Measurements from ENCODE around the gene PITX3. TPM values are rescaled to one million over a fixed set of nuclear protein-coding genes. Genes with fewer than 3 reads are reported as not detected.

Gene PITX3
- total and polyA plus RNA-seq, 2 donors (not counting 3 experiments of a cell fraction or from before 2014, with no cell fraction given): not detected

GRCh38 chr10:102287538-102287937, 46.2 kb upstream of the PITX3 start:
- no peaks in the 10 kb centered on the region for H3K27me3 ChIP-seq (ENCODE audit: control insufficient read depth in 2 of 2, insufficient read depth in 2 of 2, low read length in 2 of 2)
- dilution Hi-C loops (cut with MboI; ENCODE audit: extremely low pct_ligation_motif_present, low sequenced_read_pairs): no loop called here
- ChIA-PET POLR2A (no interaction called here), CTCF (interaction anchor here (1.2 kb wide), 1 partner anchor 65 kb away, joined by 3 read pairs; no protein-coding TSS in a partner anchor)
- no peaks in the 10 kb centered on the region for H3K9me3 ChIP-seq (replicated peaks; ENCODE audit: control insufficient read depth, insufficient read depth, low read length)
- intact Hi-C loops (cut with micrococcal nuclease): no loop called here
- no peak for DNase-seq (ENCODE audit: low read depth, low spot score)
- H3K9ac ChIP-seq (replicated peaks; ENCODE audit: extremely low read depth, insufficient read depth, low read length): no peak overlapping the region
- BruUV-seq (replicated peaks): no TSS peak
- peaks cover 48% of the 10 kb centered on the region for H3K79me2 ChIP-seq (ENCODE audit: control insufficient read depth, insufficient read depth, low read length)
- no peak overlapping the region for H3K4me2 ChIP-seq (ENCODE audit: insufficient read depth, low read length)
- H4K20me1 ChIP-seq (replicated peaks; ENCODE audit: control insufficient read depth, extremely low read depth, insufficient read depth, low read length): peaks cover 7% of the 10 kb centered on the region
- H3K27ac ChIP-seq (ENCODE audit: insufficient read depth, low read depth, low read length): no peak overlapping the region
- H3K36me3 ChIP-seq (ENCODE audit: control insufficient read depth in 2 of 2, extremely low read depth in 1 of 2, insufficient read depth in 2 of 2, low read length in 2 of 2): no peaks in the 10 kb centered on the region
- H3K9me1 ChIP-seq (replicated peaks; ENCODE audit: control insufficient read depth, extremely low read depth, insufficient read depth, low read length): no peaks in the 10 kb centered on the region
- no peak for TF ChIP-seq MYC (IDR thresholded peaks at IDR 0.05; ENCODE audit: low read depth, low read length)
- no peak for TF ChIP-seq MAX (IDR thresholded peaks at IDR 0.05; ENCODE audit: insufficient read depth, insufficient read length)
- TF ChIP-seq POLR2A (IDR thresholded peaks at IDR 0.05; ENCODE audit: low read depth, low read length): no peak
- no peak for TF ChIP-seq JUN (IDR thresholded peaks at IDR 0.05; ENCODE audit: borderline replicate concordance, insufficient read depth, insufficient read length, low read depth)
- TF ChIP-seq FOS (IDR thresholded peaks at IDR 0.05; ENCODE audit: borderline replicate concordance, insufficient read depth, low read length): no peak
- no peak for TF ChIP-seq GATA2 (IDR thresholded peaks at IDR 0.05; ENCODE audit: insufficient read depth, insufficient read length, low read depth, low read length)
- no peak for TF ChIP-seq CTCF (IDR thresholded peaks at IDR 0.05; ENCODE audit: extremely low read depth in 1 of 2, insufficient read depth in 1 of 2, low read depth in 1 of 2, low read length in 2 of 2)
- TF ChIP-seq POLR2AphosphoS5 (IDR thresholded peaks at IDR 0.05; ENCODE audit: insufficient read depth, low read depth, low read length): no peak
- no peak for TF ChIP-seq EZH2 (IDR thresholded peaks at IDR 0.05; ENCODE audit: borderline replicate concordance, low read depth, low read length, severe bottlenecking)
- peaks cover 2% of the 10 kb centered on the region for H3K4me1 ChIP-seq (ENCODE audit: control insufficient read depth, extremely low read depth, insufficient read depth, low read length)
- FAIRE-seq: no peak
- no peak overlapping the region for H3K4me3 ChIP-seq (replicated peaks in 1 of 3; ENCODE audit: insufficient read depth in 1 of 3, low read depth in 1 of 3, low read length in 3 of 3)
- no peak overlapping the region for H2AFZ ChIP-seq (ENCODE audit: low read depth, low read length)
